GM04503 (cell line): ENCODE data around the gene SF3B6.
"Not testable (repeated sequence)": the region's sequence is repeated elsewhere in the genome, so short reads cannot be mapped to it uniquely, and the experiment has no call there.

Source experiments
- DNase-seq: peaks from one replicate; pipeline ENCODE4 v3.0.0-alpha.2; 2012; ENCODE audit warnings: low read depth

SF3B6 gene, protein sequence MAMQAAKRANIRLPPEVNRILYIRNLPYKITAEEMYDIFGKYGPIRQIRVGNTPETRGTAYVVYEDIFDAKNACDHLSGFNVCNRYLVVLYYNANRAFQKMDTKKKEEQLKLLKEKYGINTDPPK

DNA sequence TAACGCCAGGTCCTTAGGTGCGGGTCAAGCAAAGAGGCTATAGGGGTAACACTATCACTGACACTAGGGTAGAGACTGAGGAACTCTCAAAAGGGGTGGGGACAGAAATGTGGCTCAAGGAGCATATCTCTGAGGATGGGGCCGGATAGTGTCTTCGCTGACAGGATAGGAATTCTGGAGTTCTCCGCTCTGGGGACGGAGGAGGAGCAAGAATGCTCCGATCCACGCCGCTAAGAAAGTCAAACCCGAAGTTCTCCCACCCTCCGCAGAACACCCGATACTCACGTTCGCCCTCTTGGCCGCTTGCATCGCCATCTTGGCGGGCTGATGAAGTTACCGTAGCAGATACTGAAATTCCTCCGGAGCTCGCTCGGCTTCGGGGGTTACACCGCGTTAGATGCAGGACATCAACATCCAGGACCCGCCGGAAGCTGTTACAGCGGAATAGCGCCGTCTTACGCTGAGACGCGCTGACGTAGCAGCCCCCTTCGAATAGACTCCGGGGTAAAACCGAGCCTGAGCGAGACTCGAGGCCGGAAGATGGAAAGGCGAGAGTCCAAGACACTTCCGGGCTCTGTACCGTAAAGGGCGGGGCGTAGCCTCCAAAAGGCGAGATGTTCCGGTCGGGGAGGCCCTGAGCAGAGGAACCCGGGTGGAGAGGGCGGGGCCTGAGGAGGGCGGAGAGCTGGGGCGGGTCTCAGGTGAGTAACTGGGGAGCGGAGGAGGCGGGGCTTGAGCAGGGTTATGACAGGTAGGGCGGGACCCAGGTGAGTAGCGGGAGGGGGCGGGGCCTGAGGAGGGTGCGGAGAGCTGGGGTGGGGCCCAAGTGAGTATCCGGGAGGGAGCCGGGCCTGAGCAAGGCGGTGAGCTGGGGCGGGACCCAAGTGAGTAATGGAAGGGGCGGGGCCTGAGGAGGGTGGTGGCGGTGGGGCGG lies at the start of gene SF3B6:
Gene SF3B6, minus strand, starts transcription at position 412 of the 934 bp plus-strand sequence. Its CDS starts 97 bp downstream, at position 315.
- peak; percentile 93 for DNase-seq

DNA sequence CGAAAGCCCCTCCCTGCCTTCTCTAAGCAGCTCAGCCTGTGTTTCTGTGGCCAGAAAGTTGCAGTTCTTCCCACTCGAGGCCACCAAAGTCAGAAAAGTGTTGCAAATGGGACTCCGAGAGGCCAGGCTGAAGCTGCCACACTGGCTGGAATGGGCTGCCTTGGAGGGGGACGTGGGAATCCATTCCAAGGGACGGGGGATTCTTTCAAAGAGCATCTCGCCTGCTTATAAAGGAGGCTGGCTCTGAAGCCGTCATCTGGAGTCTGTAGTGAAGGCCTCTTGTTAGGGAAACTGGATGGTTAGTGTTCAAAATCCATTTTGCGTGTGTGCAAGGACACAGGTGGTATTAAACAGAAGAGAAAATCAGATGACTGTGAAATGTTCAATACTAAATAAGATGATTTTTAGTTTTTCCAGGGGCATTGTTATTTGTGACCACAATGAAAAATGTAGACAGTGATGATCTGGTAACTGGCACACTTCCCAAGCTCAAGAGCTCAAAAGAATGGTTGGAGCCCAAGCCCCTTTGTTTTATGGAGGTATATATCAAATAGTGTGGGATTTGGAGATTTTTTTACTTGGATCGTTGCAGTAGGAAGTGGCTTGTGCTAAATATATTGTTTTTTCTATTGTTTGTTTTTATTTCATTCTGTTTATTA lies 47.9 kb upstream of the SF3B6 start:
- peak; percentile 23 for DNase-seq

DNA sequence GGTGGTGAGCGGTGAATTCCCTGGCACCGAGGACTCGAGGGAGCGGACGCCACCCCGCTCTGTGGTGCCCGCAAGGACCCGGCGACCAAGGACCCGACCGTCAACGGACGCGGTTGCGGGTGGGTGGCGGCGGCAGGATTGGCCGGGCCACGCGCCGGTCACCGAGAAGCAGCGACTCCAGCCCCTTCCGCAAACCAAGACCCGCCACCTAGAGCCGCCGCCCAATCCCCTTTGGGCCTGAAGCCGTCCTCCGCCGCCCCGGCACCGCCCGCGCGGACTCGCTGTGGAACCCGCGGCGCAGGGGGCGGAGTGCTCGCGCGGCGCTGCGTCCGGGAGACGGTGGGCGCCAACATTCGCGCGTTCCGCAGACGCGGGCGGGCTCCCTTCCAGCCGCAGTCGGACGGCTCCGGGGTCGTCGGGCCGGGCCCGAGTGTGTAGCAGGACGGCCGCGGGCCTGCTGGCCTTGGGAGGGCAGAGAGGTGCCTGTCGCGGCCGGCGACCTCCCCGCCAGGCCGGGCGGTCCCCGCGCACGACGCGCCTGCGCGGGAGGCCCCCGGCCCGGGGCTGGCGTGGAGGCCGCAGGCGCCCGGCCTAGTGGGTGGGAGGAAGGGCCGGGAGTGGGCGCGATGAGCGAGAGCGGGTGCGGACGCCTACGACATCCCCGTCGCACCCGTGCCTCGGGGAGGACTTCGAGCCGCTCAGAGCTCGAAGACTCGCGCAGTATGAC lies 47.2 kb upstream of the SF3B6 start, which contains the start of the genes FAM228B and PFN4:
Gene FAM228B, plus strand, starts transcription at position 275 of the 727 bp plus-strand sequence. CDS start 893 bp downstream, outside the sequence.
Gene PFN4, minus strand, starts transcription at position 140 of the 727 bp plus-strand sequence. CDS start 799 bp downstream, outside the sequence.
- DNase-seq = peak; percentile 44

DNA sequence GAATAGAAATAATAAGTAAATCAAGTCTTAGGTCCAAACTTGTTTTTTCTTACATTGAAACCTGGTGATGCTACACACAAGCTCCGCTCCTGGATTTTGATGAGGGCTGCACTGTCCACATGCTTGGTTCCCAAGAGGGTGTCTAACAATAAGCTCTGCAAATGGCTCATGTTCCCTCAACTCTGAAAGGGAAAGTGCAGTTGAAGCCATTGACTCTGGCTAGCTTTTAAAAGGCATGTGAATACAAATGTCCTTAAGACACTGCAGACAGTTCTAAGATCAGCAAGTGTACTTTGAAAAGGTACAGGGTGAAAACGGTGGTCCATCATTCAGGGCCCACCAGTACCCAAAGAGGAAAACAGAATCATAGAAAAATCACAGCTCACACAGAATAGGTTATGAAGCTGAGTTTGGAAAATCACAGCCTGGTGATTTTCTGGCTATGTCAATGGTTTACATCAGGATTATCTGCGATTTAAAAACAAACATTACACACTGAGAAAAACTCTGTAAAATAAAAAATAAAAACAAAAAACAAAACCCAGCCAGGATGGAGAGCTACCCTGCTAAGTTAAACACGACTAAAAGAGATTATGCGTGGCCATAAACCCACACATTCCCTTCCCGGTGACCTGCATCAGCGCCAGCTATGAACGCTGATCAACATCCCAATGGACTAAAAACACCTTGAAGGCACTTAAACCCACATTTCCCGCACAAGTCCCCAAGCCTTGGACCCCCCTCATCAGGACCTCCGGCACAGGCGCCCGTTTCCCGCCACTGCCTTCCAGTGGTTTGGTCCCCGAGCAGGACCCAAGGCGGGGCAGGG lies 46.5 kb upstream of the SF3B6 start:
- DNase-seq = no peak

DNA sequence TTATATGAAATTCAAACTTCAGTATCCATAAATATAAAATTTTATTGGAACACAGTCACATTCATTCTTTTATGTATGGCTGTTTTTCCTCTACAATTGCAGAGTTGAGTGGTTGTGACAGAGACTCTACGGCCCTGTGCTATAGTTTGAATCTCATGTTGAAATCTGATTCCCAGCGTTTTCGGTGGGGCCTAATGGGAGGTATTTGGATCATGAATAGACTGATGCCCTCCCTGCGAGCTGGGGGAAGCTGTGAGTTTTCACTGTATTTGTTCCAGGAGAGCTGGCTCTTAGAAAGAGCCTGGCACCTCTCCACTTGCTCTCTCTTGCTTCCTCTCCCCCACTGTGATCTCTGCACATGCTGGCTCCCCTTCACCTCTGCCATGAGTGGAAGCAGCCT lies 45.3 kb upstream of the SF3B6 start:
- no peak for DNase-seq

DNA sequence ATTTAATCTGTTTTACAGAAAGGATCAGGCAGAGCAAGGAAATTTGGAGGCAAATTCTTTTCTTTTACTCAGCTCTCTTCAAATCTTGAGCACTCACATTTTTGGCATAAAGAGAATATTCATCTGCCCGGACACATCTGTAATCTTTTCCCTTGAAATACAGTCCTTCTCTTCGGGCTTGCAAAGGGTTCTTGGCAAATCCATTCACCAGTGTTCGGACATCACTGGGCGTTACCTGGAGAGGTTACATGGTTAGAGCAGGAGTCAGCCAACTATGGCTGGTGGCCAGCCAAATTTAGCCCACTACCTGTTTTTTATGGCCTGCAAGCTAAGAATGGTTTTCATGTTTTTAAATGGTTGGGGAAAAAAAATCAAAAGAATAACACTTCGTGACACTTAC lies 44.9 kb upstream of the SF3B6 start:
- no peak for DNase-seq

DNA sequence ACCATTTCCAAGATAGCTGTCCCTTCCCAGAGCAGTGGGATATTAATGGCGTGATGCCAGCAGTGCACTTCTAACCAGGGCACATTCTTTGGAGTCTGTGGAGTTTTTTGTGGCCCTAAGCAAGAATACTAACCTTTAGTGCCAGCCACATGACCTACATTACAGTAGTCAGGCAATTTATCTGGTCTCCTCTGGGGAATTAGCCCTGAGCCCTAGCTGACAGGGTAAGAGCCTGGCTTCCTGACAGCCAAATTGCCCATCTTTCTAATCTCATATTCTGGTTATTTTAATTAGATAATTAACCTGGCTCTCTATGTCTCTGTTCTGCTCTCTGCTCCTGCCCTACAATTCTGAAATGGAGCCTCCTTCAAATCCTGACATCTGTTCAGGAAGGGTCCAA lies 41.8 kb upstream of the SF3B6 start:
- DNase-seq = no peak

DNA sequence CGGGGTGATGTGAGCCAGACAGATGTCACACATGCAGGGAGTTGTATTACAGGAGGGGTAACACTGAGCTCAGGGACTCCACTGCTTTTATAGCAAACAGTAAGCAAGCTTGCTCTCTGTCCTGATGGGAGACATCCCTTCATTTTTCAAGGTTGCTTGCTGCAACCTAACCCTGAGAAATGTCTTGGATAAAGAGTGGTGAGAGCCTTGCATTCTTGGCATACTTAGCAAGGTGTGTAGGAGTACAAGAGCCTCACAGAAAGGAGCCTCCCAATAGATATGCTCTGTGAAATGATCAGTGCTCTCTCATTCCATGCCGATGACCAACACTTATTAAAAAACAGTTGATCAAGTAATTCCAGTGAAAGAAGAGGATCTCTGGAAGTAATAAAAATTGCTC lies 38.9 kb upstream of the SF3B6 start:
- DNase-seq = peak; percentile 11

DNA sequence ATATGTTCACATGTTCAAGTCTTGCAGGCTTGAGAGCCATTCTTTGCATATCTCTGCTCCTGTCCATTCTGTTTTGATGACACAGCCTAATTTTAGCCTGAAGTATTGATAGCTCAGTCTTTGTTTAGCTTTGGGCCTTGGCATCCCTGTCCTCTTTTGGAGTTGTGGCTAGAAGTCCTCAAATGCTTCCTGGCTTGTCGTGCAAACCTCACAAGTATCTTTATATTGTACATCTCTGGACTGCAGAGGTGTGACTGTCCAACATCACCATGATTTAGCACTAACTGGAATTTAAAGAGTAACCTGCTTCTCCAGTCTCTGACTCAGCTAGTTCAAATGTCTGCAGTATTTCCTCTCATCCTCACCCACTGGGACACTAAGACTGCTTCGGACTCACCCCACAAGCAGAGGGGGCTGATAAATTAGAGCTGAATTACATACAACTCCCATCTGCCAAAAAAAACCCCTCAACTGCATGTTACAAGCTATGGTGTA lies 35.3 kb upstream of the SF3B6 start:
- DNase-seq = no peak

DNA sequence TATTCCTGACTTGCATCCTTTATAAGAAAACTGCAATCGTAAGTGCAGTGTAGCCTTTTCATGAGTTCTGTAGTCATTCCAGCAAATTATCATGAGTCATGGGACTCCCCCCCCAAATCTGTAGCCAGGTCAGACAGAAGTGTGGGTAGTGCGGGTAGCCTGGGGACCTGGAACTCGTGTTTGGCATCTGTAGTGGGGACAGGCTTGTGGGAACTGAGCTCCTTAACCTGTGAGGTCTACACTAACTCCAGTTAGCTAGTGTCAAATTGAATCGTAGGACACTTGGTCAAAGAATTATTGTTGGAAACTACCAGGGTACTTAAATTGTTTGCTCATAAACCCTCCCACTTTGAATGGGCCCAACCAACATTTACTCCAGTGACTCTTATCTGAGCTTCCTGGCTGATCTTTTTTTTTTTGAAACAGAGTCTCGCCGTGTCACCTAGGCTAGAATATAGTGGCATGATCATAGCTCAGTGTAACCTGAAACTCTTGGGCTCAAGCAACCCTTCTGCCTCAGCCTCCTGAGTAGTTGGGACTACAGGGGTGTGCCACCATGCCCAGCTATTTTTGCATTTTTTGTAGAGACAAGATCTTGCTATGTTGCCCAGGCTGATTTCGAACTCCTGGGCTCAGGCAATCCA lies 34.7 kb upstream of the SF3B6 start:
- DNase-seq = no peak

DNA sequence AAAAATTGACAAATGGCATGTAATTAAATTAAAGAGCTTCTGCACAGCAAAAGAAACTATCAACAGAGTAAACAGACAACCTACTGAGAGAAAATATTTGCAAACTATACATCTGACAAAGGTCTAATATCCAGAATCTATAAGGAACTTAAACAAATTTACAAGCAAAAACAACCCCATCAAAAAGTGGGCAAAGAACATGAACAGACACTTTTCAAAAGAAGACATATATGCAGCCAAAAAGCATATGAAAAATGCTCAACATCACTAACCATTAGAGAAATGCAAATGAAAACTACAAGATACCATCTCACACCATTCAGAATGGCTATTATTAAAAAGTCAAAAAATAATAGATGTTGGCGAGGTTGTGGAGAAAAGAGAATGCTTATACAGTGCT lies 33.3 kb upstream of the SF3B6 start:
- DNase-seq = not testable (repeated sequence)

DNA sequence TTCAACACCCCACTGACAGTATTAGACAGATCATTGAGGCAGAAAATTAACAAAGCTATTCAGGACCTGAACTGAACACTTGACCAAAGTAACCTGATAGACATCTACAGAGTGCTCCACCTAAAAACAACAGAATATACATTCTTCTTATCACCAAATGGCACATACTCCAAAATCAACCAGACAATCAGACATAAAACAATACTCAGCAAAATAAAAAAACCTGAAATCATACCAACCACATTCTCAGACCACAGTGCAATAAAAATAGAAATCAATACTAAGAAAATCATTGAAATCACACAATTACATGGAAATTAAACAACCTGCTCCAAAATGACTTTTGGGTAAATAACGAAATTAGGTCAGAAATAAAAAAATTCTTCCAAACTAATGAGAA lies 31.2 kb upstream of the SF3B6 start:
- DNase-seq = no peak

DNA sequence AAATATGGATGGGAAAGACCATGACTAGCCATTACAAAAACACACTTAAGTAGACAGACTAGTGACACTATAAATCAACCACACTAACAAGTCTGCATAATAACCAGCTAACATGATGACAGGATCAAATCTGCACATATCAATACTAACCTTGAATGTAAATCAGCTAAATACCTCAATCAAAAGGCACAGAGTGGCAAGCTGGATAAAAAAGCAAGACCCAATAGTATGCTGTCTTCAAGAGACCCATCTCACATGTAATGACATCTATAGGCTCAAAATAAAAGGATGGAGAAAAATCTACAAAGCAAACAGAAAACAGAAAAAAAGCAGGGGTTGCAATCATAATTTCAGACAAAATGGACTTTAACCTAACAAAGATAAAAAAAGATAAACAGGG lies 30.7 kb upstream of the SF3B6 start:
- no peak for DNase-seq

DNA sequence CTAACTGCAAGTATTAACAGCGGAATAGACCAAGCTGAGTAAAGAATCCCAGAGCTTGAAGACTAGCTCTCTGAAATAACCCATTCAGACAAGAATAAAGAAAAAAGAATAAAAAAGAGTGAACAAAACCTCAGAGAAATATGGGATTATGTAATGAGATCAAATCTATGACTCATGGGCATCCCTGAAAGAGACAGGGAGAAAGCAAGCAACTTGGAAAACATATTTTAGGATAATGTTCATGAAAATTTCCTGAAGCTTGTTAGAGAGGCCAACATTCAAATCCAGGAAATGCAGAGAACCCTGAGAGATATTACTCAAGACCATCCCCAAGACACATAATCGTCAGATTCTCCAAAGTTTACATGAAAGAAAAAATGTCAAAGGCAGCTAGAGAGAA lies 29.7 kb upstream of the SF3B6 start:
- no peak for DNase-seq

DNA sequence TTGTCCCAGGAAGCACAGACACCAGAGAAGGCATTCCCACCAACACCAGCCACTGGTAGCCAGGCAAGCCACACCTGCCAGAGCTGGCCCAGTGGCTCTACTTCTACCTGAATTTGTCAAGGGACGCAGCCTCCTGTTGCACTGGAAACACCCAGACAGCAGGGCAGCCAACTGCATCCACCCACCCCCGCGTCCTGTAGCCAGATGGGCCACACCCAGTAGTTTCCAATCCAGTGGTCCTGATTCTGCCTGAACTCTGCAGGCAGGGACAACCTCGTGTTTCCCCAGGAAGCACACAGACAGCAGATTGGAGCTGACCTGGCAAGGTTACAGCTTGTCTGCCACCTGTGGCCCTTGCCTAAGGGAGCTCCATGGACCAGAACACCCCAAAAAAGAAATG lies 28.8 kb upstream of the SF3B6 start:
- DNase-seq = no peak

DNA sequence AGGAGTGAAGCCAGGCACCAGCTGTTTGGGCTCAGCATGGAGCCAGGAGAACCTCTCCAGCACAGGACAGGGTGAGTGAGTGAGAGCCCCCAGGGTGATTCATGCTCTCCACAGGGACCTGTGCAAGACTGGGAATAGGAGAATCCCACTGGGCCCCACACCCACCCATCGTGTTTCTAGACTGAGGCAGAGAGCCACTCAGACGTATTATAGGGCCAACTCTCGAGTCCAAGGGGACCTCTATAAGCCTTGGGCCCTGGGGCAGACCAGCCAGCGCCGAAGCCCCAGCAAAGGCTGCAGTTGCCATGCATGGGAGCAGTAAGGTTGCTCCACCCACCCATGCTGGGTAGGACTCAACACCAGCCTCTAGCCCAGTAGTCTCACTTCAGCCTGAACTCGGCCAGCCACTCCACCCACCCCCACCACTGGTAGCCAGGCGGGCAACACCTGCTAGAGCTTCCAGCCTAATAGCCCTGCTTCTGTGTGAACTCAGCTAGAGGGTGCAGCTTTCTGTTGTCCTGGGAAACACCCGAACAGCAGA lies 28.1 kb upstream of the SF3B6 start:
- DNase-seq = no peak

DNA sequence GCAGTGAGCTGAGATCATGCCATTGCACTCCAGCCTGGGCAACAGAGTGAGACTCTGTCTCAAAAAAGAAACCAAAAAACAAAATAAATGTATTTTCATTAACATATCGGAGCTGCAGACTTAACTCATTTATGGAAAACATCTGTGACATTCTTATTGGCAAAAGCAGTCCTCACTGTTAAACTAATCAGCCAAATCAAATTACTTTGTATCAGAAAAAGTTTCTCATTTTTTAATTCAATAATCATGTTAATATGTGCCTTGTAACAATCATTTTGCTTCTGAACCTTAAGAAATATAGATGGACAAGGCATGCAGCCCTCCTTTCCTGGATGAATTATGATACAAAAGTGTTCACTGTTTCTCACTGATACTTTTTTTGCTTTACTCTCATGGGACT lies 26.6 kb upstream of the SF3B6 start:
- no peak for DNase-seq

DNA sequence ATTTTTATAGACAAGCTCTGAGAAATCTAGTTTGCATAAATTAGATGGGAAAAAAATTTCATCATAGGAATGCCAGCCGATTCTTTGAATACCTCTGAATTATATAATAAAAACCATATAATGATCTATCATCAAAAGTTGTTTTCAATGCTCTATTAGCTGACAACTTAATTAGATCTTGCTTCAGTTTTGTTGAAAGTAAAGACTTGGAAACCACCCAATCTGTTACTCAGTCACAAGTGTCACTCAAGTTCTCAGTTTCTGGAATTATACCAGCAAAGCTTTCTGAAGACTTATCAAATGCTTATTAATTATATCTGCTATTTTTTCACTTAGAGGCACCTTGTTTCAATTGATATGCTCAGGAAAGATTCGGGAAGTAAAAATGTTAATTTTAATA lies 25.9 kb upstream of the SF3B6 start:
- no peak for DNase-seq

DNA sequence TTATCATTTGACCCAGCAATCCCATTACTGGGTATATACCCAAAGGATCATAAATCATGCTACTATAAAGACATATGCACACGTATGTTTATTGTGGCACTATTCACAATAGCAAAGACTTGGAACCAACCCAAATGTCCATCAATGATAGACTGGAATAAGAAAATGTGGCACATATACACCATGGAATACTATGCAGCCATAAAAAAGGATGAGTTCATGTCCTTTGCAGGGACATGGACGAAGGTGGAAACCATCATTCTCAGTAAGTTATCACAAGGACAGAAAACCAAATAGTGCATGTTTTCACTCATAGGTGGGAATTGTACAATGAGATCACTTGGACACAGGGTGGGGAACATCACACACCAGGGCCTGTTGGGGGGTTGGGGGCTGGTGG lies 24.6 kb upstream of the SF3B6 start:
- DNase-seq = not testable (repeated sequence)

DNA sequence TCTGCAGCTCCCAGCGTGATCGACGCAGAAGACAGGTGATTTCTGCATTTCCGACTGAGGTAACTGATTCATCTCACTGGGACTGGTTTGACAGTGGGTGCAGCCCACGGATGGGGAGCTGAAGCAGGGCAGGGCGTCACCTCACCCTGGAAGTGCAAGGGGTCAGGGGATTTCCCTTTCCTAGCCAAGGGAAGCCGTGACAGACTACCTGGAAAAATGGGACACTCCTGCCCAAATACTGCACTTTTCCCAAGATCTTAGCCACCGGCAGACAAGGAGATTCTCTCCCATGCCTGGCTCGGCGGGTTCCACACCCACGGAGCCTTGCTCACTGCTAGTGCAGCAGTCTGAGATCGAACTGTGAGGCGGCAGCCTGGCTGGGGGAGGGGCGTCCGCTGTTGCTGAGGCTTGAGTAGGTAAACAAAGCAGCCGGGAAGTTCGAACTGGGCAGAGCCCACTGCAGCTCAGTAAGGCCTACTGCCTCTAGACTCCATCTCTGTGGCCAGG lies 19.1 kb upstream of the SF3B6 start:
- not testable (repeated sequence) for DNase-seq
